HepG2 (cell line): ENCODE data around the gene OXSM. TPM values are rescaled to one million over a fixed set of nuclear protein-coding genes. Genes with fewer than 3 reads are reported as not detected.

Experiments
- ATAC-seq: fragments of 200-7000 bp; cut with Tn5 transposase; 3 replicates; pipeline ENCODE4 v1.9.1; 2020; ENCODE audit warnings: mild to moderate bottlenecking, moderate library complexity
- BruUV-seq: library from RNA; stranded (reverse); fragments of 400-500 nt; replicated peaks from 2 replicates; lab custom pipeline; 2021; lab: Mats Ljungman, UMichigan
- CTCF ChIA-PET: fragments of 300-600 bp; formaldehyde crosslinking; extraction: SDS; loops from one replicate; lab custom pipeline; 2021; ENCODE audit warnings: low total read pairs, inconsistent platforms, low intra/inter-chr PET ratio; lab: Yijun Ruan, JAX
- POLR2A ChIA-PET: fragments of 350-600 bp; sonication (Branson Sonifier 250); formaldehyde crosslinking; loops from one replicate; lab custom pipeline; 2020; ENCODE audit warnings: antibody characterized with exemption, inconsistent platforms; lab: Yijun Ruan, JAX
- DNase-seq: peaks from one replicate; pipeline ENCODE4 v3.0.0-alpha.2; 2015; ENCODE audit warnings: low spot score
- FAIRE-seq: peaks from 3 replicates; lab custom pipeline; 2011; peaks lifted over from hg19 to GRCh38; lab: Jason Lieb, UNC
- H2AFZ ChIP-seq: one replicate; pipeline ENCODE4 v1.6.1; 2011; ENCODE audit warnings: low read length, inconsistent platforms
- H3K27ac ChIP-seq: fragments of 300-600 bp; 3 replicates; pipeline ENCODE4 v1.8.0; 2011; ENCODE audit warnings: mixed run types, mild to moderate bottlenecking, mixed read lengths, low read length, inconsistent platforms; ENCODE audit not compliant: insufficient read depth; ENCODE audit errors: extremely low read length
- H3K27me3 ChIP-seq, 2 experiments: fragments of 200-600 bp in 1 of 2; 2 replicates in 1 of 2; 3 replicates in 1 of 2; pipeline versions ENCODE4 v1.6.0 to v1.8.0; 2011; ENCODE audit warnings: low read length in 2 of 2, mild to moderate bottlenecking in 2 of 2, moderate library complexity in 2 of 2, inconsistent platforms in 1 of 2; ENCODE audit not compliant: insufficient read depth in 2 of 2, control insufficient read depth in 1 of 2
- H3K36me3 ChIP-seq, 2 experiments: fragments of 200-600 bp in 1 of 2; replicated peaks in 1 of 2; 2 replicates in 1 of 2; 3 replicates in 1 of 2; pipeline versions ENCODE4 v1.5.1 to v1.8.0; 2011; ENCODE audit warnings: low read length in 2 of 2, inconsistent platforms in 1 of 2; ENCODE audit not compliant: insufficient read depth in 2 of 2, control insufficient read depth in 1 of 2
- H3K4me1 ChIP-seq: 2 replicates; pipeline ENCODE4 v1.5.1; 2012; ENCODE audit warnings: low read length, inconsistent platforms; ENCODE audit not compliant: insufficient read depth
- H3K4me2 ChIP-seq: 2 replicates; pipeline ENCODE4 v1.6.0; 2011; ENCODE audit warnings: low read depth, low read length, inconsistent platforms
- H3K4me3 ChIP-seq, 3 experiments: fragments of 200-600 bp in 1 of 3; sonication (generic), shearing (Covaris generic) in 1 of 3; replicated peaks in 1 of 3; 2 replicates each; pipeline ENCODE4 v1.5.1; 2011 to 2016; ENCODE audit warnings: low read length in 3 of 3, inconsistent platforms in 2 of 3, low read depth in 2 of 3, mild to moderate bottlenecking in 2 of 3, control low read depth in 1 of 3, mixed read lengths in 1 of 3; ENCODE audit not compliant: insufficient read depth in 1 of 3
- H3K79me2 ChIP-seq: one replicate; pipeline ENCODE4 v1.6.1; 2011; ENCODE audit warnings: low read length, inconsistent platforms; ENCODE audit not compliant: insufficient read depth
- H3K9ac ChIP-seq: 2 replicates; pipeline ENCODE4 v1.6.0; 2011; ENCODE audit warnings: mild to moderate bottlenecking, low read depth, low read length, inconsistent platforms; ENCODE audit not compliant: insufficient read depth
- H3K9me3 ChIP-seq: 2 replicates; pipeline ENCODE4 v1.5.1; 2012; ENCODE audit warnings: mild to moderate bottlenecking, low read length
- H4K20me1 ChIP-seq: 2 replicates; pipeline ENCODE4 v1.6.0; 2011; ENCODE audit warnings: inconsistent platforms, mild to moderate bottlenecking, low read length, moderate library complexity; ENCODE audit not compliant: insufficient read depth
- ARID2 ChIP-seq: sonication (generic); formaldehyde crosslinking; IDR thresholded peaks from 2 replicates; pipeline ENCODE4 v1.8.1; 2022; ENCODE audit warnings: mild to moderate bottlenecking, missing genetic modification reagents, borderline replicate concordance
- ETV5 ChIP-seq: IDR thresholded peaks from 2 replicates; pipeline ENCODE4 v1.6.1; 2018; ENCODE audit warnings: missing biosample characterization, missing genetic modification reagents, inconsistent platforms, borderline replicate concordance
- ISL2 ChIP-seq: sonication (generic); formaldehyde crosslinking; IDR thresholded peaks from 2 replicates; pipeline ENCODE4 v1.5.0; 2020; ENCODE audit warnings: missing genetic modification reagents
- NFIB ChIP-seq: sonication (generic); formaldehyde crosslinking; IDR thresholded peaks from 2 replicates; pipeline ENCODE4 v1.9.0; 2021; ENCODE audit warnings: missing genetic modification reagents, mild to moderate bottlenecking, borderline replicate concordance
- ZBTB1 ChIP-seq: sonication (generic); formaldehyde crosslinking; IDR thresholded peaks from 2 replicates; pipeline ENCODE4 v1.4.0; 2020; ENCODE audit warnings: missing genetic modification reagents, borderline replicate concordance
- ZNF274 ChIP-seq: sonication (generic); formaldehyde crosslinking; IDR thresholded peaks from 2 replicates; pipeline ENCODE4 v1.5.1; 2020; ENCODE audit warnings: mild to moderate bottlenecking, missing genetic modification reagents
- ZNF468 ChIP-seq: sonication (generic); formaldehyde crosslinking; IDR thresholded peaks from 2 replicates; pipeline ENCODE4 v1.8.0; 2022; ENCODE audit warnings: mild to moderate bottlenecking, moderate library complexity, missing genetic modification reagents
- ZNF547 ChIP-seq: sonication (generic); formaldehyde crosslinking; IDR thresholded peaks from 2 replicates; pipeline ENCODE4 v1.5.1; 2020; ENCODE audit warnings: mild to moderate bottlenecking, missing genetic modification reagents
- WGBS: methylation state at CpG from one replicate; pipeline ENCODE4 v1.1.6; 2017; ENCODE audit warnings: low lambda C conversion rate; 5-methylcytosine and 5-hydroxymethylcytosine counted together
- in situ Hi-C: cut with HindIII; loops from 2 replicates; pipeline ENCODE4 v1.10.0; 2017; ENCODE audit warnings: low pct_unique_long_range_greater_than_20kb; ENCODE audit not compliant: extremely low pct_ligation_motif_present
- intact Hi-C: fragments of 100-400 bp; cut with micrococcal nuclease; formaldehyde crosslinking; loops from one replicate; pipeline ENCODE4 v1.10.0; 2022; ENCODE audit not compliant: unreplicated experiment
- polyA plus RNA-seq, 8 experiments: library from polyadenylated mRNA; depleted of rRNA in 3 of 8; stranded (reverse) in 7 of 8; unstranded in 1 of 8; fragments of >200 nt; fragmentation: Illumina TruSeq in 4 of 8; extraction: Trizol in 4 of 8; gene quantifications; 2 replicates each; pipeline versions ENCODE4 v1.2.1 to v1.2.3, GENCODE V29; 2011 to 2016; ENCODE audit warnings: low read depth in 4 of 8, missing spikeins in 1 of 8, mixed read lengths in 1 of 8; ENCODE audit not compliant: insufficient read depth in 1 of 8
- total RNA-seq, 5 experiments: library from RNA; depleted of rRNA; stranded (reverse); fragments of >200 nt; fragmentation: Illumina TruSeq; extraction: Trizol; gene quantifications; 2 replicates each; pipeline ENCODE4 v1.2.3, GENCODE V29; 2016; ENCODE audit warnings: low read depth in 1 of 5
- TF ChIP-seq, protein P1 (sequence below): sonication (generic); formaldehyde crosslinking; IDR thresholded peaks from 2 replicates; pipeline ENCODE4 v1.8.0; 2022; ENCODE audit warnings: missing genetic modification reagents, mild to moderate bottlenecking, inconsistent platforms, borderline replicate concordance
- TF ChIP-seq, protein P2 (sequence below): sonication (generic); formaldehyde crosslinking; IDR thresholded peaks from 2 replicates; pipeline ENCODE4 v1.8.1; 2023; ENCODE audit warnings: mild to moderate bottlenecking, moderate library complexity, missing genetic modification reagents
- TF ChIP-seq, protein P3 (sequence below): sonication (generic); formaldehyde crosslinking; IDR thresholded peaks from 2 replicates; pipeline ENCODE4 v1.4.0; 2020; ENCODE audit warnings: mild to moderate bottlenecking, low read depth, missing genetic modification reagents
- TF ChIP-seq, protein P4 (sequence below): sonication (generic); formaldehyde crosslinking; IDR thresholded peaks from 2 replicates; pipeline ENCODE4 v1.5.1; 2020; ENCODE audit warnings: mild to moderate bottlenecking, missing genetic modification reagents, borderline replicate concordance

OXSM gene
- total and polyA plus RNA-seq, 2 of the 13 experiments (the other 11 are each of a cell fraction or from before 2014, with no cell fraction given): 18.2 to 34.4 TPM

DNA sequence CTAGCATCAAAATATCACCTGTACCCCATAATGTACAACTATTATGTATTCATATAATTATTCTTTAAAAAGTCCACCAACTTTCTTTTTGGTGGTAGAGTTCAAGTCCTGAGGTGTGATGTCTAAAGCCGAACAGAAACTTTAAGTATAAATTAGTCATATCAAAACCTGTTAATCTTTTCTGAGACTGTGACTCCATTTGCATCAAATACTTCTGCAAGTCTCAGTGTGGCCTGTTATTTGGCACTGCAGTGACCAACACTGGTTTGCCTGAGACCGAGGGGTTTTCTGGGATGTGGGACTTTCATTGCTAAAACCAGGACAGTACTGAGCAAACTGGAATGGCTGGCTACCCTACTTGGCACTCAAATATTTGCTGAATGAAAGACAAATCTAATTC is 14.0 kb upstream of the OXSM start:
- in situ Hi-C loops: loop anchor here (25.0 kb wide), 1 partner anchor 114 kb away; the partner anchor contains the start of gene TOP2B
- POLR2A ChIA-PET: no interaction called here
- FAIRE-seq (no peak), ATAC-seq (no peak), DNase-seq (no peak)
- no peaks in the 10 kb centered on the region for H3K9me3 ChIP-seq
- H3K79me2 ChIP-seq: peaks cover 16% of the 10 kb centered on the region
- no peak overlapping the region for H3K4me2 ChIP-seq
- H3K9ac ChIP-seq: no peak overlapping the region
- H4K20me1 ChIP-seq: no peaks in the 10 kb centered on the region
- CTCF ChIA-PET: no interaction called here
- H3K27ac ChIP-seq: no peak overlapping the region
- peaks cover 11 to 41% of the 10 kb centered on the region in 2 experiments; a peak in 3 of 5 replicates for H3K36me3 ChIP-seq
- no peaks in the 10 kb centered on the region for H3K27me3 ChIP-seq
- BruUV-seq: no TSS peak
- no peak overlapping the region for H2AFZ ChIP-seq
- TF ChIP-seq ISL2 (CRISPR knock-in tag) (no peak), ETV5 (CRISPR knock-in tag) (no peak), ZNF547 (CRISPR knock-in tag) (no peak), ZBTB1 (CRISPR knock-in tag) (no peak), ZNF274 (no peak), ZNF468 (no peak), NFIB (CRISPR knock-in tag) (no peak), ARID2 (CRISPR knock-in tag) (no peak)
- TF ChIP-seq, protein P1, sequence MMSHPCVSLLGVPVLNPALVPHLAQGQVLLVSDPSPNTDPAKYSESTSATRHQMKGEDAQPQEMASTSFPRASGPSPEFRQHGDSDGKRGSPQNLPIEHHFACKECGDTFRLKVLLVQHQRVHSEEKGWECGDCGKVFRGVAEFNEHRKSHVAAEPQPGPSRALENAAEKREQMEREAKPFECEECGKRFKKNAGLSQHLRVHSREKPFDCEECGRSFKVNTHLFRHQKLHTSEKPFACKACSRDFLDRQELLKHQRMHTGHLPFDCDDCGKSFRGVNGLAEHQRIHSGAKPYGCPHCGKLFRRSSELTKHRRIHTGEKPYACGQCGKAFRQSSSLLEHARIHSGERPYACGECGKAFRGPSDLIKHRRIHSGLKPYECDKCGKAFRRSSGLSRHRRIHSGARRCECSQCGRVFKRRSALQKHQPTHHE (CRISPR knock-in tag): no peak
- TF ChIP-seq, protein P2, sequence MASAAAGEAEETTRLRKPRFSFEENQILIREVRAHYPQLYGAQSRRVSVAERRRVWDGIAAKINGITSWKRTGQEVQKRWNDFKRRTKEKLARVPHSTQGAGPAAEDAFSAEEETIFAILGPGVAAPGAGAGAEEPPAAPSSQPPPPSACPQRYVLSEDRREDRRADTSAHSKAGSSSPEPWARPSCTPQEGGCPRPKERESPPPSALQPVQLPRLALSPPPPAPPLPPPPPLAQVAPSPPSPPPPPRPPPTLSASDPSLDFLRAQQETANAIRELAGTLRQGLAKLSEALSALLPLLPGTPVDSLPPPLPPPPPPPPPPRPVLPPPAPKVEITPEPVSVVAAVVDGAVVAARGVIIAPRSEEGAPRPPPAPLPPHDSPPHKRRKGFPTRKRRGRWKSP: no peak
- TF ChIP-seq, protein P3, sequence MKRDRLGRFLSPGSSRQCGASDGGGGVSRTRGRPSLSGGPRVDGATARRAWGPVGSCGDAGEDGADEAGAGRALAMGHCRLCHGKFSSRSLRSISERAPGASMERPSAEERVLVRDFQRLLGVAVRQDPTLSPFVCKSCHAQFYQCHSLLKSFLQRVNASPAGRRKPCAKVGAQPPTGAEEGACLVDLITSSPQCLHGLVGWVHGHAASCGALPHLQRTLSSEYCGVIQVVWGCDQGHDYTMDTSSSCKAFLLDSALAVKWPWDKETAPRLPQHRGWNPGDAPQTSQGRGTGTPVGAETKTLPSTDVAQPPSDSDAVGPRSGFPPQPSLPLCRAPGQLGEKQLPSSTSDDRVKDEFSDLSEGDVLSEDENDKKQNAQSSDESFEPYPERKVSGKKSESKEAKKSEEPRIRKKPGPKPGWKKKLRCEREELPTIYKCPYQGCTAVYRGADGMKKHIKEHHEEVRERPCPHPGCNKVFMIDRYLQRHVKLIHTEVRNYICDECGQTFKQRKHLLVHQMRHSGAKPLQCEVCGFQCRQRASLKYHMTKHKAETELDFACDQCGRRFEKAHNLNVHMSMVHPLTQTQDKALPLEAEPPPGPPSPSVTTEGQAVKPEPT (CRISPR knock-in tag): no peak
- TF ChIP-seq, protein P4, sequence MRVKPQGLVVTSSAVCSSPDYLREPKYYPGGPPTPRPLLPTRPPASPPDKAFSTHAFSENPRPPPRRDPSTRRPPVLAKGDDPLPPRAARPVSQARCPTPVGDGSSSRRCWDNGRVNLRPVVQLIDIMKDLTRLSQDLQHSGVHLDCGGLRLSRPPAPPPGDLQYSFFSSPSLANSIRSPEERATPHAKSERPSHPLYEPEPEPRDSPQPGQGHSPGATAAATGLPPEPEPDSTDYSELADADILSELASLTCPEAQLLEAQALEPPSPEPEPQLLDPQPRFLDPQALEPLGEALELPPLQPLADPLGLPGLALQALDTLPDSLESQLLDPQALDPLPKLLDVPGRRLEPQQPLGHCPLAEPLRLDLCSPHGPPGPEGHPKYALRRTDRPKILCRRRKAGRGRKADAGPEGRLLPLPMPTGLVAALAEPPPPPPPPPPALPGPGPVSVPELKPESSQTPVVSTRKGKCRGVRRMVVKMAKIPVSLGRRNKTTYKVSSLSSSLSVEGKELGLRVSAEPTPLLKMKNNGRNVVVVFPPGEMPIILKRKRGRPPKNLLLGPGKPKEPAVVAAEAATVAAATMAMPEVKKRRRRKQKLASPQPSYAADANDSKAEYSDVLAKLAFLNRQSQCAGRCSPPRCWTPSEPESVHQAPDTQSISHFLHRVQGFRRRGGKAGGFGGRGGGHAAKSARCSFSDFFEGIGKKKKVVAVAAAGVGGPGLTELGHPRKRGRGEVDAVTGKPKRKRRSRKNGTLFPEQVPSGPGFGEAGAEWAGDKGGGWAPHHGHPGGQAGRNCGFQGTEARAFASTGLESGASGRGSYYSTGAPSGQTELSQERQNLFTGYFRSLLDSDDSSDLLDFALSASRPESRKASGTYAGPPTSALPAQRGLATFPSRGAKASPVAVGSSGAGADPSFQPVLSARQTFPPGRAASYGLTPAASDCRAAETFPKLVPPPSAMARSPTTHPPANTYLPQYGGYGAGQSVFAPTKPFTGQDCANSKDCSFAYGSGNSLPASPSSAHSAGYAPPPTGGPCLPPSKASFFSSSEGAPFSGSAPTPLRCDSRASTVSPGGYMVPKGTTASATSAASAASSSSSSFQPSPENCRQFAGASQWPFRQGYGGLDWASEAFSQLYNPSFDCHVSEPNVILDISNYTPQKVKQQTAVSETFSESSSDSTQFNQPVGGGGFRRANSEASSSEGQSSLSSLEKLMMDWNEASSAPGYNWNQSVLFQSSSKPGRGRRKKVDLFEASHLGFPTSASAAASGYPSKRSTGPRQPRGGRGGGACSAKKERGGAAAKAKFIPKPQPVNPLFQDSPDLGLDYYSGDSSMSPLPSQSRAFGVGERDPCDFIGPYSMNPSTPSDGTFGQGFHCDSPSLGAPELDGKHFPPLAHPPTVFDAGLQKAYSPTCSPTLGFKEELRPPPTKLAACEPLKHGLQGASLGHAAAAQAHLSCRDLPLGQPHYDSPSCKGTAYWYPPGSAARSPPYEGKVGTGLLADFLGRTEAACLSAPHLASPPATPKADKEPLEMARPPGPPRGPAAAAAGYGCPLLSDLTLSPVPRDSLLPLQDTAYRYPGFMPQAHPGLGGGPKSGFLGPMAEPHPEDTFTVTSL (CRISPR knock-in tag): no peak
- peaks cover 14% of the 10 kb centered on the region for H3K4me1 ChIP-seq
- H3K4me3 ChIP-seq: no peak overlapping the region
- intact Hi-C loops: no loop called here
- WGBS: 100% methylated on average over 2 of the region's 2 CpGs
